Measurements from ENCODE around the gene ADRB1. TPM values are rescaled to one million over a fixed set of nuclear protein-coding genes. Genes with fewer than 3 reads are reported as not detected.

Gene ADRB1
- total RNA-seq, 1 experiment from 2014 or later, result 0.15 TPM

- Histone ChIP-seq H3F3A (ENCODE audit: low read length, unreplicated experiment) (no peaks in the 10 kb centered on the region), H3K27ac (ENCODE audit: low read length) (no peak overlapping the region), H3K9me3 (ENCODE audit: low read length) (no peaks in the 10 kb centered on the region), H3K9me2 (replicated peaks; ENCODE audit: low read length) (no peaks in the 10 kb centered on the region), H4K20me1 (ENCODE audit: low read length) (no peaks in the 10 kb centered on the region), H3K4me1 (ENCODE audit: insufficient read depth, low read length) (peaks cover 20% of the 10 kb centered on the region), H3K4me3 (ENCODE audit: low read length) (no peak overlapping the region), H3K4me2 (ENCODE audit: low read length) (no peak overlapping the region), H2AFZ (ENCODE audit: low read length) (no peak overlapping the region), H3K36me3 (ENCODE audit: low read depth, low read length) (no peaks in the 10 kb centered on the region), H3K9ac (ENCODE audit: low read length) (no peak overlapping the region), H3K79me2 (ENCODE audit: low read length) (no peaks in the 10 kb centered on the region), H3K27me3 (ENCODE audit: low read length) (no peaks in the 10 kb centered on the region)
- ATAC-seq (no peak), DNase-seq (no peak)
- TF ChIP-seq EZH2phosphoT487 (IDR thresholded peaks at IDR 0.05; ENCODE audit: borderline replicate concordance, low read length) (no peak), EZH2 (IDR thresholded peaks at IDR 0.05; ENCODE audit: low read length, unreplicated experiment) (no peak)
- TF ChIP-seq, protein P1, sequence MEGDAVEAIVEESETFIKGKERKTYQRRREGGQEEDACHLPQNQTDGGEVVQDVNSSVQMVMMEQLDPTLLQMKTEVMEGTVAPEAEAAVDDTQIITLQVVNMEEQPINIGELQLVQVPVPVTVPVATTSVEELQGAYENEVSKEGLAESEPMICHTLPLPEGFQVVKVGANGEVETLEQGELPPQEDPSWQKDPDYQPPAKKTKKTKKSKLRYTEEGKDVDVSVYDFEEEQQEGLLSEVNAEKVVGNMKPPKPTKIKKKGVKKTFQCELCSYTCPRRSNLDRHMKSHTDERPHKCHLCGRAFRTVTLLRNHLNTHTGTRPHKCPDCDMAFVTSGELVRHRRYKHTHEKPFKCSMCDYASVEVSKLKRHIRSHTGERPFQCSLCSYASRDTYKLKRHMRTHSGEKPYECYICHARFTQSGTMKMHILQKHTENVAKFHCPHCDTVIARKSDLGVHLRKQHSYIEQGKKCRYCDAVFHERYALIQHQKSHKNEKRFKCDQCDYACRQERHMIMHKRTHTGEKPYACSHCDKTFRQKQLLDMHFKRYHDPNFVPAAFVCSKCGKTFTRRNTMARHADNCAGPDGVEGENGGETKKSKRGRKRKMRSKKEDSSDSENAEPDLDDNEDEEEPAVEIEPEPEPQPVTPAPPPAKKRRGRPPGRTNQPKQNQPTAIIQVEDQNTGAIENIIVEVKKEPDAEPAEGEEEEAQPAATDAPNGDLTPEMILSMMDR (conservative IDR thresholded peaks at IDR 0.05; ENCODE audit: low read depth, low read length), result no peak
- BruUV-seq (replicated peaks), result no TSS peak
- CTCF ChIA-PET, result no interaction called here
- intact Hi-C loops (cut with micrococcal nuclease), result no loop called here
- POLR2A ChIA-PET (ENCODE audit: unreplicated experiment), result no interaction called here
These were observed 40.5 kb downstream of the ADRB1 start for GRCh38 chr10:114084215-114084614.

DNA sequence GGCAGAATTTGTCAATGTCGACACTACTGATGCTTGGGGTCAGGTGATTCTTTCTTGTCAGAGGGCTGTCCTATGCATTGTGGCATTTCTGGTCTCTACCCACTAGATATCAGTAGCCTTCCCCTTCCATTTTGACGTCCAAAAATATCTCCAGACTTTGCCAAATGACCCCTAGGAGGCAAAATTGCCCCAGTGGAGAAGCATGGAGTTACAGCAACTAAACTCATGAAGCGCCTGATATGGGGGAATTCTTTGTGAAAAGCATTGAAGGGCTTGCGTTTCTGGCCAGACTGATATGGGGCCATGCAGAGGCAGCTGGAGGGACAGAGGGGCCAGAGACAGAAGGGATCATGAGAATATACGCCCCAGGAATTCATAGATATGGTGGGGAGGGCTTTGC, 43.6 kb downstream of the ADRB1 start:
- CTCF ChIA-PET, result no interaction called here

GRCh38 chr10:114087655-114088054, 44.0 kb downstream of the ADRB1 start:
- no peaks in the 10 kb centered on the region for H3K9me2 ChIP-seq (replicated peaks; ENCODE audit: low read length)
- H3K27me3 ChIP-seq (ENCODE audit: low read length), result no peaks in the 10 kb centered on the region
- CTCF ChIA-PET, result no interaction called here
- DNase-seq (no peak), ATAC-seq (no peak)
- TF ChIP-seq EZH2 (IDR thresholded peaks at IDR 0.05; ENCODE audit: low read length, unreplicated experiment), result no peak
- TF ChIP-seq EZH2phosphoT487 (IDR thresholded peaks at IDR 0.05; ENCODE audit: borderline replicate concordance, low read length), result no peak
- TF ChIP-seq, protein P1 (conservative IDR thresholded peaks at IDR 0.05; ENCODE audit: low read depth, low read length), result no peak
- no peaks in the 10 kb centered on the region for H3K9me3 ChIP-seq (ENCODE audit: low read length)
- POLR2A ChIA-PET (ENCODE audit: unreplicated experiment), result no interaction called here
- no peaks in the 10 kb centered on the region for H4K20me1 ChIP-seq (ENCODE audit: low read length)
- intact Hi-C loops (cut with micrococcal nuclease), result no loop called here
- no peaks in the 10 kb centered on the region for H3F3A ChIP-seq (ENCODE audit: low read length, unreplicated experiment)
- H3K4me2 ChIP-seq (ENCODE audit: low read length), result no peak overlapping the region
- peaks cover 6% of the 10 kb centered on the region for H3K4me1 ChIP-seq (ENCODE audit: insufficient read depth, low read length)
- H3K4me3 ChIP-seq (ENCODE audit: low read length), result no peak overlapping the region
- no peaks in the 10 kb centered on the region for H3K79me2 ChIP-seq (ENCODE audit: low read length)
- H3K27ac ChIP-seq (ENCODE audit: low read length), result no peak overlapping the region
- no peak overlapping the region for H3K9ac ChIP-seq (ENCODE audit: low read length)
- BruUV-seq (replicated peaks), result no TSS peak
- no peak overlapping the region for H2AFZ ChIP-seq (ENCODE audit: low read length)
- H3K36me3 ChIP-seq (ENCODE audit: low read depth, low read length), result no peaks in the 10 kb centered on the region

More for the DNA sequence above, 43.6 kb downstream of the ADRB1 start:
- Histone ChIP-seq H4K20me1 (ENCODE audit: low read length) (no peaks in the 10 kb centered on the region), H3K9ac (ENCODE audit: low read length) (no peak overlapping the region), H3K4me2 (ENCODE audit: low read length) (no peak overlapping the region), H3K4me1 (ENCODE audit: insufficient read depth, low read length) (peaks cover 10% of the 10 kb centered on the region), H3K4me3 (ENCODE audit: low read length) (no peak overlapping the region), H3K27me3 (ENCODE audit: low read length) (no peaks in the 10 kb centered on the region), H2AFZ (ENCODE audit: low read length) (no peak overlapping the region), H3K79me2 (ENCODE audit: low read length) (no peaks in the 10 kb centered on the region), H3F3A (ENCODE audit: low read length, unreplicated experiment) (no peaks in the 10 kb centered on the region), H3K9me2 (replicated peaks; ENCODE audit: low read length) (no peaks in the 10 kb centered on the region), H3K36me3 (ENCODE audit: low read depth, low read length) (no peaks in the 10 kb centered on the region), H3K9me3 (ENCODE audit: low read length) (no peaks in the 10 kb centered on the region), H3K27ac (ENCODE audit: low read length) (no peak overlapping the region)
- no peak for DNase-seq
- intact Hi-C loops (cut with micrococcal nuclease), result no loop called here
- ATAC-seq, result no peak
- no TSS peak for BruUV-seq (replicated peaks)
- POLR2A ChIA-PET (ENCODE audit: unreplicated experiment), result no interaction called here
- TF ChIP-seq EZH2 (IDR thresholded peaks at IDR 0.05; ENCODE audit: low read length, unreplicated experiment), result no peak
- TF ChIP-seq, protein P1 (conservative IDR thresholded peaks at IDR 0.05; ENCODE audit: low read depth, low read length), result no peak
- no peak for TF ChIP-seq EZH2phosphoT487 (IDR thresholded peaks at IDR 0.05; ENCODE audit: borderline replicate concordance, low read length)
